Testis (tissue), 2 donors: ENCODE data around the gene MYL9.

Experiments
- CTCF ChIP-seq, 3 experiments: fragments of 450-650 bp in 2 of 3; fragments of 200-600 bp in 1 of 3; sonication (generic) in 1 of 3; IDR thresholded peaks; one replicate each; pipeline ENCODE4 v1.5.1; 2016 to 2019; ENCODE audit warnings: antibody characterized with exemption in 3 of 3, mild to moderate bottlenecking in 2 of 3, moderate library complexity in 1 of 3
- POLR2A ChIP-seq: fragments of 450-650 bp; IDR thresholded peaks from one replicate; pipeline ENCODE4 v1.6.1; 2017; ENCODE audit warnings: antibody characterized with exemption, mild to moderate bottlenecking, moderate library complexity

DNA sequence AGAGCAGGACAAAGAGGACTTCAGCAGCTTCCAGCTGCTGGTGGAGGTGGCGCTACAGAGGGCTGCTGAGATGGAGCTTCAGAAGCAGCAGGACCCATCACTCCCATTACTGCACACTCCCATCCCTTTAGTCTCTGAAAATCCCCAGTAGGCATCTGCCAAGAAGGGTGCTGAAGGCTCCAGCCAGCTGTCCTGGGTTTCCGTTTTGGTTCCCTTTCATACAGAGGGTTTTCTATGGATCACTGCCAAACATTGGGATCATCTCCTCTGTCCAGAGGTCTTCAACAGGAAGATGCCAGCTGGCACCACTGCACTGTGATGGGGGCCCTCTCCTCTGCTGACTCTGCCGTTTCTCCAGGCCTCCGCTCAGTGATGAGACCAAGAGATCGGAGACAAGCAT lies 50.0 kb downstream of the MYL9 start:
- no peak for TF ChIP-seq CTCF (IDR thresholded peaks at IDR 0.05)
- TF ChIP-seq POLR2A: no peak
